H9 (cell line): ENCODE data around the gene SPATS2. TPM values are rescaled to one million over a fixed set of nuclear protein-coding genes. Genes with fewer than 3 reads are reported as not detected.

Experiments used
- DNase-seq: peaks from one replicate; pipeline ENCODE4 v3.0.0-alpha.2; 2017
- H2AFZ ChIP-seq: one replicate; pipeline ENCODE4 v1.6.1; 2013; ENCODE audit warnings: mild to moderate bottlenecking, low read length, control low read depth, moderate library complexity
- H2AK5ac ChIP-seq: 2 replicates; pipeline ENCODE4 v1.6.1; 2013; ENCODE audit warnings: low read length, control low read depth, mixed read lengths; ENCODE audit not compliant: insufficient read length
- H2BK120ac ChIP-seq: one replicate; pipeline ENCODE4 v1.6.1; 2013; ENCODE audit warnings: low read depth, mild to moderate bottlenecking, low read length, control low read depth, inconsistent platforms; ENCODE audit not compliant: poor library complexity, severe bottlenecking
- H2BK12ac ChIP-seq: 2 replicates; pipeline ENCODE4 v1.6.1; 2013; ENCODE audit warnings: low read length, control low read depth, mixed read lengths, low read depth; ENCODE audit not compliant: insufficient read length
- H2BK15ac ChIP-seq: 2 replicates; pipeline ENCODE4 v1.6.1; 2013; ENCODE audit warnings: low read depth, low read length, control low read depth
- H2BK20ac ChIP-seq: one replicate; pipeline ENCODE4 v1.6.1; 2013; ENCODE audit warnings: low read depth, mild to moderate bottlenecking, low read length, control low read depth, inconsistent platforms; ENCODE audit not compliant: poor library complexity, severe bottlenecking
- H2BK5ac ChIP-seq: 2 replicates; pipeline ENCODE4 v1.6.1; 2013; ENCODE audit warnings: low read length, control low read depth, mixed read lengths; ENCODE audit not compliant: insufficient read length
- H3K14ac ChIP-seq: 2 replicates; pipeline ENCODE4 v1.6.1; 2013; ENCODE audit warnings: low read length, control low read depth; ENCODE audit not compliant: insufficient read depth
- H3K18ac ChIP-seq: 2 replicates; pipeline ENCODE4 v1.6.1; 2013; ENCODE audit warnings: low read depth, mild to moderate bottlenecking, mixed read lengths, low read length, control low read depth; ENCODE audit not compliant: insufficient read length
- H3K23ac ChIP-seq: 2 replicates; pipeline ENCODE4 v1.6.1; 2013; ENCODE audit warnings: low read length, control low read depth, mixed read lengths, low read depth; ENCODE audit not compliant: insufficient read length
- H3K23me2 ChIP-seq: 2 replicates; pipeline ENCODE4 v1.6.1; 2013; ENCODE audit warnings: low read depth, mild to moderate bottlenecking, mixed read lengths, low read length, control low read depth; ENCODE audit not compliant: insufficient read length, poor library complexity, severe bottlenecking
- H3K27ac ChIP-seq: 2 replicates; pipeline ENCODE4 v1.5.1; 2013; ENCODE audit warnings: low read length, control low read depth, mixed read lengths, low read depth; ENCODE audit not compliant: insufficient read length
- H3K27me3 ChIP-seq: 2 replicates; pipeline ENCODE4 v1.6.1; 2013; ENCODE audit warnings: low read length, control low read depth, inconsistent platforms; ENCODE audit not compliant: insufficient read depth
- H3K4ac ChIP-seq: 2 replicates; pipeline ENCODE4 v1.6.1; 2013; ENCODE audit warnings: low read depth, mild to moderate bottlenecking, control low read depth, inconsistent platforms, low read length, moderate library complexity
- H3K4me1 ChIP-seq: 2 replicates; pipeline ENCODE4 v1.6.1; 2013; ENCODE audit warnings: low read length, control low read depth, inconsistent platforms; ENCODE audit not compliant: insufficient read depth
- H3K4me2 ChIP-seq: 2 replicates; pipeline ENCODE4 v1.6.1; 2013; ENCODE audit warnings: low read length, control low read depth, mixed read lengths; ENCODE audit not compliant: insufficient read length, insufficient read depth
- H3K56ac ChIP-seq: 2 replicates; pipeline ENCODE4 v1.6.1; 2013; ENCODE audit warnings: low read depth, mild to moderate bottlenecking, mixed read lengths, low read length, control low read depth; ENCODE audit not compliant: insufficient read length
- H3K79me1 ChIP-seq: 2 replicates; pipeline ENCODE4 v1.6.1; 2013; ENCODE audit warnings: low read depth, mild to moderate bottlenecking, moderate library complexity, low read length, control low read depth, inconsistent platforms; ENCODE audit not compliant: insufficient read depth, poor library complexity, severe bottlenecking
- H3K79me2 ChIP-seq: 2 replicates; pipeline ENCODE4 v1.6.1; 2013; ENCODE audit warnings: low read length, control low read depth, inconsistent platforms; ENCODE audit not compliant: insufficient read depth
- H3K9ac ChIP-seq: 2 replicates; pipeline ENCODE4 v1.6.1; 2013; ENCODE audit warnings: low read length, control low read depth, mixed read lengths; ENCODE audit not compliant: insufficient read length; ENCODE audit errors: extremely low read depth
- H3K9me3 ChIP-seq: one replicate; pipeline ENCODE4 v1.6.1; 2013; ENCODE audit warnings: low read depth, low read length, inconsistent platforms; ENCODE audit not compliant: control insufficient read depth
- H3T11ph ChIP-seq: one replicate; pipeline ENCODE4 v1.6.1; 2013; ENCODE audit warnings: mild to moderate bottlenecking, low read length, control low read depth, inconsistent platforms
- H4K20me1 ChIP-seq: one replicate; pipeline ENCODE4 v1.6.1; 2013; ENCODE audit not compliant: control insufficient read depth, insufficient read length, insufficient read depth
- H4K5ac ChIP-seq: 2 replicates; pipeline ENCODE4 v1.6.1; 2013; ENCODE audit warnings: low read depth, mild to moderate bottlenecking, mixed read lengths, low read length, control low read depth; ENCODE audit not compliant: insufficient read length
- H4K8ac ChIP-seq: replicated peaks from 2 replicates; pipeline ENCODE4 v1.6.1; 2013; ENCODE audit warnings: low read length, control low read depth, mixed read lengths, low read depth; ENCODE audit not compliant: insufficient read length
- H4K91ac ChIP-seq: 2 replicates; pipeline ENCODE4 v1.6.1; 2013; ENCODE audit warnings: low read depth, mild to moderate bottlenecking, moderate library complexity, mixed read lengths, low read length, control low read depth; ENCODE audit not compliant: insufficient read length
- H3K27ac Mint-ChIP-seq, 3 experiments: 2 replicates in 2 of 3; 3 replicates in 1 of 3; pipeline ENCODE4 v1.8.0; 2020 to 2021; ENCODE audit warnings: mixed read lengths in 3 of 3, mild to moderate bottlenecking in 1 of 3, moderate library complexity in 1 of 3
- H3K27me3 Mint-ChIP-seq: 2 replicates; pipeline ENCODE4 v1.8.0; 2021; ENCODE audit warnings: low read depth, mild to moderate bottlenecking, moderate library complexity, mixed read lengths
- H3K36me3 Mint-ChIP-seq, 3 experiments: 2 replicates in 2 of 3; 3 replicates in 1 of 3; pipeline ENCODE4 v1.8.0; 2020 to 2021; ENCODE audit warnings: low read depth in 3 of 3, mixed read lengths in 3 of 3; ENCODE audit not compliant: insufficient read depth in 1 of 3
- H3K4me1 Mint-ChIP-seq, 2 experiments: 2 replicates each; pipeline ENCODE4 v1.8.0; 2020; ENCODE audit warnings: mixed read lengths in 2 of 2
- H3K4me3 Mint-ChIP-seq, 2 experiments: 2 replicates in 1 of 2; 3 replicates in 1 of 2; pipeline ENCODE4 v1.8.0; 2020 to 2021; ENCODE audit warnings: mild to moderate bottlenecking in 2 of 2, mixed read lengths in 2 of 2, moderate library complexity in 1 of 2
- H3K9me3 Mint-ChIP-seq, 2 experiments: 2 replicates in 1 of 2; 3 replicates in 1 of 2; pipeline ENCODE4 v1.8.0; 2020; ENCODE audit warnings: mild to moderate bottlenecking in 2 of 2, mixed read lengths in 2 of 2, moderate library complexity in 1 of 2
- WGBS: extraction: QIAGEN DNeasy Blood & Tissue Kit; methylation state at CpG from one replicate; pipeline ENCODE4 v1.1.7; 2013; ENCODE audit warnings: missing lambda C conversion rate, low lambda C conversion rate, mixed read lengths; ENCODE audit not compliant: insufficient read length; ENCODE audit errors: extremely low coverage; 5-methylcytosine and 5-hydroxymethylcytosine counted together
- total RNA-seq: library from RNA; stranded (reverse); gene quantifications from 2 replicates; pipeline ENCODE4 v1.2.1, GENCODE V29; 2021
- TF ChIP-seq, protein P1 (sequence below): fragments of 200-600 bp; sonication (generic); conservative IDR thresholded peaks from 3 replicates; pipeline ENCODE4 v1.8.0; 2021; ENCODE audit warnings: antibody characterized with exemption, mild to moderate bottlenecking

Gene SPATS2
- total RNA-seq, 1 experiment from 2014 or later = 17.1 TPM

DNA sequence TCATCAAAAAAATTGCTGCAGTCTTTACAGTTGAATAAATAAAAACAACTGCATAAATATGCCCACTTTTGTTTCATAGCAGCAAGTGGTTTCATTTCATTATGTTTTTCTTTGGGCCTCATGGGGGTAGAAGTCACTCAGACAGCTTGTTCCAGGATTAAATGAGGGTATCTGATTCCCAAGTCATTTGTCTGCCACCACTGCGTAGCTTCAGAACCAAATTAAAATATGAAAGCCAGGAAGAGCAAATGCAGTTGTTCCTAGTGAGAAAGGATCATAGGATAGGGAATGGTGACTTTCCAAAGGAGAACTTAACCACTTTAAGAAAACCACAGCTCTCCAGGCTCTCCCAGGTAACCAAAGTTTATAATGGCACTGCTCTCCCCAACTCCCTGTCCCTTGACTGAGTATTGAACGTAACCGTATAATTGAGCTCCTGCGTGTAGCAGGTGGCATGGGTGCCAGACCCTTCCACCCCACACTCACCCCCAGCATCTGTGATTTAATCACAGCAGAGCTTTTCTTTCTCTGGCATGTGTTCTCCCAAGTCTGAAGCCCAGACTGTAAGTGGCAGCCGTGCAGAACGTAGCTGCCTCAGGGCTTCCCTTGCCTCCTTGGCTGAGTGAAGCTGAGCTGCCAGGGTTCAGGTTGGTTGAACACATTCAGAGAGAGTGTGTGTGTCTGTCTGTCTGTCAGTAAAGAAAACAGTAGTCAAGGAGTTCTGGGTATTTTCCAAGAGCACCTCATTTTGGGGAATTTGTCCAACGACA, 160.3 kb downstream of the SPATS2 start:
- WGBS = no CpG with 5 or more reads among the region's 7 CpGs

More for the DNA sequence above, 160.3 kb downstream of the SPATS2 start:
- Histone ChIP-seq H2BK15ac (no peak overlapping the region), H3K4me1 (no peaks in the 10 kb centered on the region), H3K4ac (no peak overlapping the region), H3K14ac (no peak overlapping the region; the same call in 1 of the 2 replicates), H3K9me3 (no peaks in the 10 kb centered on the region), H3K18ac (no peak overlapping the region), H4K91ac (no peak overlapping the region), H2AK5ac (no peak overlapping the region), H2BK5ac (no peak overlapping the region), H2BK20ac (no peak overlapping the region), H2BK12ac (no peak overlapping the region), H3K9ac (no peak overlapping the region), H3K27me3 (no peaks in the 10 kb centered on the region), H4K8ac (no peak overlapping the region), H4K5ac (no peak overlapping the region), H3K4me2 (no peak overlapping the region), H3K56ac (no peak overlapping the region), H3K79me2 (no peaks in the 10 kb centered on the region), H3T11ph (no peak overlapping the region), H3K23ac (no peak overlapping the region), H2AFZ (no peak overlapping the region), H4K20me1 (no peaks in the 10 kb centered on the region), H3K79me1 (no peaks in the 10 kb centered on the region), H3K27ac (no peak overlapping the region), H3K23me2 (no peaks in the 10 kb centered on the region), H2BK120ac (no peak overlapping the region)
- no peaks in the 10 kb centered on the region; a peak in 1 of 5 replicates for H3K9me3 Mint-ChIP-seq
- peaks cover 9 to 33% (median 32%) of the 10 kb centered on the region in 3 experiments; a peak in 6 of 7 replicates for H3K36me3 Mint-ChIP-seq
- H3K4me1 Mint-ChIP-seq = peaks cover 8 to 9% of the 10 kb centered on the region in 2 experiments
- TF ChIP-seq, protein P1, sequence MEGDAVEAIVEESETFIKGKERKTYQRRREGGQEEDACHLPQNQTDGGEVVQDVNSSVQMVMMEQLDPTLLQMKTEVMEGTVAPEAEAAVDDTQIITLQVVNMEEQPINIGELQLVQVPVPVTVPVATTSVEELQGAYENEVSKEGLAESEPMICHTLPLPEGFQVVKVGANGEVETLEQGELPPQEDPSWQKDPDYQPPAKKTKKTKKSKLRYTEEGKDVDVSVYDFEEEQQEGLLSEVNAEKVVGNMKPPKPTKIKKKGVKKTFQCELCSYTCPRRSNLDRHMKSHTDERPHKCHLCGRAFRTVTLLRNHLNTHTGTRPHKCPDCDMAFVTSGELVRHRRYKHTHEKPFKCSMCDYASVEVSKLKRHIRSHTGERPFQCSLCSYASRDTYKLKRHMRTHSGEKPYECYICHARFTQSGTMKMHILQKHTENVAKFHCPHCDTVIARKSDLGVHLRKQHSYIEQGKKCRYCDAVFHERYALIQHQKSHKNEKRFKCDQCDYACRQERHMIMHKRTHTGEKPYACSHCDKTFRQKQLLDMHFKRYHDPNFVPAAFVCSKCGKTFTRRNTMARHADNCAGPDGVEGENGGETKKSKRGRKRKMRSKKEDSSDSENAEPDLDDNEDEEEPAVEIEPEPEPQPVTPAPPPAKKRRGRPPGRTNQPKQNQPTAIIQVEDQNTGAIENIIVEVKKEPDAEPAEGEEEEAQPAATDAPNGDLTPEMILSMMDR = no peak
- no peaks in the 10 kb centered on the region; the same call in 1 of the 2 replicates for H3K27me3 Mint-ChIP-seq
- no peak for DNase-seq
- peak overlapping the region in 1 of 3 experiments; percentile 90; a peak in 3 of 7 replicates for H3K27ac Mint-ChIP-seq
- no peak overlapping the region; a peak in 1 of 5 replicates for H3K4me3 Mint-ChIP-seq
